Activated T-helper 1 cell treated with anti-CD3 and anti-CD28 coated beads, Interleukin-12 subunit alpha, Interleukin-12 subunit beta, Interleukin-2, Interleukin-4 antibody, amounts not matched to agents 30 ng/mL and 10 ng/mL and 1 ng/mL, durations not matched to agents 14 hours and 24 hours and 36 hours (primary cell): ENCODE data around the gene NTN4. TPM values are rescaled to one million over a fixed set of nuclear protein-coding genes. Genes with fewer than 3 reads are reported as not detected.
A peak's percentile ranks its signal among the peaks of the same experiment; 100 is the strongest.

Source experiments
- DNase-seq: peaks from one replicate; pipeline ENCODE4 v3.0.0; 2021; ENCODE audit warnings: low spot score
- H3K27ac Mint-ChIP-seq: one replicate; pipeline ENCODE4 v1.8.0; 2021; ENCODE audit warnings: mild to moderate bottlenecking, mixed read lengths
- H3K27me3 Mint-ChIP-seq: one replicate; pipeline ENCODE4 v1.8.0; 2022; ENCODE audit warnings: mild to moderate bottlenecking, moderate library complexity, mixed read lengths; ENCODE audit not compliant: insufficient read depth
- H3K36me3 Mint-ChIP-seq: one replicate; pipeline ENCODE4 v1.8.0; 2021; ENCODE audit warnings: low read depth, mixed read lengths
- H3K4me1 Mint-ChIP-seq: one replicate; pipeline ENCODE4 v1.8.0; 2021; ENCODE audit warnings: low read depth, mixed read lengths
- H3K4me3 Mint-ChIP-seq: one replicate; pipeline ENCODE4 v1.8.0; 2021; ENCODE audit warnings: mild to moderate bottlenecking, moderate library complexity, mixed read lengths
- H3K9me3 Mint-ChIP-seq: one replicate; pipeline ENCODE4 v1.8.0; 2021; ENCODE audit warnings: mixed read lengths
- intact Hi-C: fragments of 100-400 bp; cut with micrococcal nuclease; formaldehyde crosslinking; loops from one replicate; pipeline ENCODE4 v1.15.1; 2024
- total RNA-seq: library from RNA; stranded (reverse); gene quantifications from 2 replicates; pipeline ENCODE4 v1.2.3, GENCODE V29; 2022

The NTN4 gene
- total RNA-seq, 1 donor from 2014 or later = not detected

DNA sequence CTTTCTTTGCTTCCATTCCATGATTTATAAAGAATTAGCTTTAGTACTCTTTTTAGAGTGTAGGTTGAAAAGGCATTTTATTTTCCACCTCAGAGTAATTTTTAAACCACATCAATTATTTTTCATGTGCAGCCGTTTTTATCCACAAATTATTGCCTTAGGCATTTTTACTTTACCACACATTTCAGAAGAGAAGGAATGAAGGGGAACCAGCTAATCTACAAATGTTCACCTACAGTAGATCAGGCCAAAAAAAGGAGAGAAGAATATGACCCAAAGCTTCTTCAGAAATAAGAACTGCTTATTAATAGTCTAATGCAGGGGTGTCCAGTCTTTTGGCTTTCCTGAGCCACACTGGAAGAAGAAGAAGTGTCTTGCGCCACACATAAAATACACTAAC lies 19.8 kb upstream of the NTN4 start:
- no peak overlapping the region for H3K4me3 Mint-ChIP-seq
- no peak overlapping the region for H3K27ac Mint-ChIP-seq
- H3K9me3 Mint-ChIP-seq = no peaks in the 10 kb centered on the region
- no peaks in the 10 kb centered on the region for H3K36me3 Mint-ChIP-seq
- intact Hi-C loops = no loop called here
- DNase-seq = no peak
- no peaks in the 10 kb centered on the region for H3K4me1 Mint-ChIP-seq
- H3K27me3 Mint-ChIP-seq = peaks cover 36% of the 10 kb centered on the region

DNA sequence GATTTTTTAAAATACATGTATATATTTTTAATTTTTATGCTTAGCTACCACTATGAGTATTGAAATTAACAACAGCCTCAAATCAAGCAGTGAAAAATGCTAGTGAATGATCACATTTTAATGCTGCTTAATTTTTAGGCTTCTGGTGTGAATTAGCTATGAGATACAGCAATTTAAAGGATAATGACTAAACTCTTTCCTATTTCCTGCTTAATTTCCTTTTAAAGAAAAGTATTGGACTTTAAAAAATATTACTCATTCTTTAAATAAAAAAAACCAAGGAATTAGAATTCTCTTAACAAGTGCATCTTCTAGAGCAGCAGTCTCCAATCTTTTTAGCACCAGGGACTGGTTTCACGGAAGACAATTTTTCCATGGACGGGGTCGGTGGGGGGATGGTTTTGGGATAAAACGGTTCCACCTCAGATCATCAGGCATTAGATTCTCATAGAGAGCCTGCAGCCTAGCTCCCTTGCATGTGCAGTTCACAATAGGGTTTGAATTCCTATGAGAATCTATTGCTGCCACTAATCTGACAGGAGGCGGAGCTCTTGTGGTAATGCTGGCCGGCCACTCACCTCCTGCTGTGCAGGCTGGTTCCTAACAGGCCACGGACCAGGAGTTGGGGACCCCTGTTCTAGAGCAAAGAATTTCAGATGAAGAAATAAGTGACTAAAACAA lies 18.6 kb upstream of the NTN4 start:
- no peak for DNase-seq
- intact Hi-C loops = no loop called here
- no peaks in the 10 kb centered on the region for H3K36me3 Mint-ChIP-seq
- H3K27ac Mint-ChIP-seq = no peak overlapping the region
- H3K9me3 Mint-ChIP-seq = no peaks in the 10 kb centered on the region
- H3K4me3 Mint-ChIP-seq = no peak overlapping the region
- no peaks in the 10 kb centered on the region for H3K4me1 Mint-ChIP-seq
- peaks cover 33% of the 10 kb centered on the region for H3K27me3 Mint-ChIP-seq

DNA sequence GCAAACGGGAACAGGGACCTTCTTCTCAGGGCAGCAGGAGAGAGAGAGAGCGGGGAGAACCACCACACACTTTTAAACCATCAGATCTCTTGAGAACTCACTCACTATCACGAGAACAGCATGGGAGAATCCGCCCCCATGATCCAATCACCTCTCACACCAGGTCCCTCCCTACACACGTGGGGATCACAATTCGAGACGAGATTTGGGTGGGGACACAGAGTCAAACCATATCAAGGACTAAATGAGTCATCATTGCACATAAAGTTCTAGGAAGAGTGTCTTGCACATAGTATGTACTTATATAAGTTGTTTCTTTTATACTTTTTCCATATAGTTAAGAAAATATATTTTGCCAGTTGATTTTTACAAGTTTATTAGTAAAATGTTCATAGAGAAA lies 17.6 kb upstream of the NTN4 start:
- Mint-ChIP-seq H3K36me3 (no peaks in the 10 kb centered on the region), H3K27ac (no peak overlapping the region), H3K27me3 (peaks cover 32% of the 10 kb centered on the region), H3K4me1 (no peaks in the 10 kb centered on the region), H3K4me3 (no peak overlapping the region), H3K9me3 (no peaks in the 10 kb centered on the region)
- no peak for DNase-seq
- intact Hi-C loops = no loop called here

GRCh38 chr12:95805864-95806671 lies 15.5 kb upstream of the NTN4 start:
- intact Hi-C loops = no loop called here
- no peaks in the 10 kb centered on the region for H3K36me3 Mint-ChIP-seq
- no peaks in the 10 kb centered on the region for H3K4me1 Mint-ChIP-seq
- DNase-seq = no peak
- H3K27me3 Mint-ChIP-seq = peaks cover 26% of the 10 kb centered on the region
- H3K27ac Mint-ChIP-seq = no peak overlapping the region
- no peaks in the 10 kb centered on the region for H3K9me3 Mint-ChIP-seq
- H3K4me3 Mint-ChIP-seq = no peak overlapping the region

DNA sequence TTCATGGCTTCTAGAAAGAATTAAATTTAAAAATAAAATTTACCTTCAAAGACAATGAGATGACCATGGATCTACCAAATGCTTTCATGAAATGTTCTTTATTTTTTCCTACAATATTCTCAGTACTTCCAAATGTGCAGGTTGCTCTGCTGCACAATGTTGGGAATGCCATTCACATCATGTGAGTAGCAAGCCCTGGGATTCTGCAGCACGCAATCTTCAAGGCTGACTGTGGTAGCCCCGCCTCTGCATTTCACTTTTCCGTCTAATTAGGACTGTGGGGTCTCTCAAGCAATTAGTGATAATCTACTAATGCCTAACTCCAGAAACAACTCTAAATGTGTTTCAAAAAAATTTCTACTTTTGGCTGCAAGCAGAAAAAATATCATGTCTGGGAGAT lies 13.7 kb upstream of the NTN4 start:
- Mint-ChIP-seq H3K27ac (no peak overlapping the region), H3K9me3 (no peaks in the 10 kb centered on the region), H3K4me1 (no peaks in the 10 kb centered on the region), H3K27me3 (peaks cover 22% of the 10 kb centered on the region), H3K4me3 (no peak overlapping the region), H3K36me3 (no peaks in the 10 kb centered on the region)
- no peak for DNase-seq
- intact Hi-C loops = no loop called here

DNA sequence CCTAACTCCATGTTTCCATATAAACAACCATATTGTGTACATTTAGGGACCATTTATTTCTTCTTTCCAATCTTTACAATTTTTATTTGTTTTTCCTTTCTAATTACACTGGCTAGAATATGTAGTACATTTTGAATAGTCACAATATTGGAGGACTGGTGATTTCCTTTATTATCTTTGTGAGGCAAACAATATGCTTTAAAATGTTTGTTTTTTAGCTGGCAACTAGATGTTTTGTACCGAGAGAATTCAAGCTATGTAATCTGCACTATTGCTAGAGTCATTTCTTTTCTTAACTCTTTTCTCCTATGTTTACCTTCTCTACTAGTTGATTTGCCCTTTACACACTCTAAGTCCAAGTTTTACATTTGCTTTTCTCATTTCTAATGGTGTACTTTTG lies 13.3 kb upstream of the NTN4 start:
- peaks cover 19% of the 10 kb centered on the region for H3K27me3 Mint-ChIP-seq
- DNase-seq = no peak
- H3K9me3 Mint-ChIP-seq = no peaks in the 10 kb centered on the region
- no peak overlapping the region for H3K27ac Mint-ChIP-seq
- H3K4me3 Mint-ChIP-seq = no peak overlapping the region
- H3K36me3 Mint-ChIP-seq = no peaks in the 10 kb centered on the region
- no peaks in the 10 kb centered on the region for H3K4me1 Mint-ChIP-seq
- intact Hi-C loops = no loop called here

- Mint-ChIP-seq H3K27ac (no peak overlapping the region), H3K4me3 (no peak overlapping the region), H3K4me1 (no peaks in the 10 kb centered on the region), H3K9me3 (no peaks in the 10 kb centered on the region), H3K36me3 (no peaks in the 10 kb centered on the region), H3K27me3 (peaks cover 19% of the 10 kb centered on the region)
- intact Hi-C loops = no loop called here
- DNase-seq = no peak
These were observed 12.1 kb upstream of the NTN4 start for GRCh38 chr12:95802482-95803270.

GRCh38 chr12:95796982-95797289 lies 6.4 kb upstream of the NTN4 start:
- H3K27ac Mint-ChIP-seq = no peak overlapping the region
- no peak for DNase-seq
- H3K36me3 Mint-ChIP-seq = peaks cover 2% of the 10 kb centered on the region
- peaks cover 10% of the 10 kb centered on the region for H3K4me1 Mint-ChIP-seq
- H3K9me3 Mint-ChIP-seq = no peaks in the 10 kb centered on the region
- H3K4me3 Mint-ChIP-seq = no peak overlapping the region
- H3K27me3 Mint-ChIP-seq = peaks cover 38% of the 10 kb centered on the region
- intact Hi-C loops = no loop called here

GRCh38 chr12:95796225-95796981 lies 5.8 kb upstream of the NTN4 start:
- intact Hi-C loops = no loop called here
- peaks cover 2% of the 10 kb centered on the region for H3K36me3 Mint-ChIP-seq
- DNase-seq = no peak
- H3K27me3 Mint-ChIP-seq = peaks cover 44% of the 10 kb centered on the region
- peaks cover 13% of the 10 kb centered on the region for H3K4me1 Mint-ChIP-seq
- no peak overlapping the region for H3K4me3 Mint-ChIP-seq
- no peaks in the 10 kb centered on the region for H3K9me3 Mint-ChIP-seq
- H3K27ac Mint-ChIP-seq = no peak overlapping the region

- H3K4me3 Mint-ChIP-seq = peak overlapping the region; percentile 76
- DNase-seq = no peak
- H3K4me1 Mint-ChIP-seq = peaks cover 12% of the 10 kb centered on the region
- no peak overlapping the region for H3K27ac Mint-ChIP-seq
- peaks cover 71% of the 10 kb centered on the region for H3K27me3 Mint-ChIP-seq
- no peaks in the 10 kb centered on the region for H3K9me3 Mint-ChIP-seq
- H3K36me3 Mint-ChIP-seq = no peaks in the 10 kb centered on the region
- intact Hi-C loops = no loop called here
These were observed 619 bp upstream of the NTN4 start for GRCh38 chr12:95790917-95791849.

DNA sequence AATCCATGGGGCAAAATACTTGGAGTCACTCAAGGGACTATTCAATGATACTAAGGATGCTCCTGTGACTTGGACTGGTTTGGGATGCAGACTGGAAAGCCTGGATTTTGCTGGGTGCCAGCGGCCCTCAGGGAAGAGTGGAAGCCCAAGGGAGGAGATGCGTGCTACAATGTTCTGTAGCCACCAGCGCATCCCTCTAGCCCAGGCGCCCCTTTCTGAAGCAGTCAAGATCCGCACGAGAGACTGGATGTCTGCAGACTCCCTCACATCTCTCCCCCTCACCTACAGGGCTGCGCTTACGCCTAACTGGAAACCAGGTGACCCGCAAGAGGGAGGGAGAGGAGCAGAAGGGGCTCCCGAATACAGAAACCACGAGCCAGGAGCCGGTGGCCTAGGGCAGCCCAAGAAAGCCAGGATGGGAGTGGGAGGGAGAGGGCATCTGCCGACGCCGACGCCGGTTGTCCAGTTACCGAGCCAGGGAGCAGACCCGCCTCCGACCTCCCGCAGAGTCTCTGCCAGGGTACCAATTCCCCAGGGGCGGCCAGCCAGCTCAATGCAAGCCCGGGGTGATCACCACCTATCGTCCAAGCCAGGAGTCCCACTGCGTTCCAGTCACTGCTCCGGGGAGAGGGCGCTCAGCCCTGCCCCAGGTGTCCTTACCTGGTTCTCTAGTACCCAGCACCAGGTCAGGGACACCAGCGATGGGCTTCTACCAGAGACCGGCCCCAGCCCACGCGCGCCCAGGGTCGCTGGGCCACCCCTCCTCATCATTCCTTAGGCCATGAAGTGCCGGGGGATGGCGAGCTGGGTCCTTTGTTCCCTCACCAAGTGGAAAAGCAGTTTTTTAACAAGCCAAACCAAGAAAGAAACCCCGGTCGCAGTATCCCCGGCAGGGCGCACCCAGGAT lies 1.2 kb downstream of the NTN4 start:
- Mint-ChIP-seq H3K4me1 (peaks cover 10% of the 10 kb centered on the region), H3K9me3 (no peaks in the 10 kb centered on the region), H3K27ac (peak overlapping the region; percentile 44), H3K27me3 (peaks cover 76% of the 10 kb centered on the region), H3K4me3 (peak overlapping the region; percentile 59), H3K36me3 (no peaks in the 10 kb centered on the region)
- intact Hi-C loops = no loop called here
- no peak for DNase-seq
